Left lung (tissue), 10 donors: ENCODE measurements around the gene LEMD2. TPM values are rescaled to one million over a fixed set of nuclear protein-coding genes. Genes with fewer than 3 reads are reported as not detected.

Source experiments
- ATAC-seq: fragments of 200-7000 bp; cut with Tn5 transposase; one replicate; pipeline ENCODE4 v1.9.1; 2020; ENCODE audit warnings: moderate library complexity
- DNase-seq, 4 donors: peaks; one replicate each; pipeline ENCODE4 v3.0.0-alpha.2; 2013 to 2020
- H3K27ac ChIP-seq, 2 donors: fragments of 200-600 bp; sonication (generic) in 1 of 2; one replicate each; pipeline versions ENCODE4 v1.5.0 to v1.8.0; 2020 to 2021
- H3K27me3 ChIP-seq, 2 donors: fragments of 200-600 bp; sonication (generic) in 1 of 2; one replicate each; pipeline versions ENCODE4 v1.5.0 to v1.8.0; 2020 to 2021
- H3K36me3 ChIP-seq, 2 donors: fragments of 200-600 bp; sonication (generic) in 1 of 2; one replicate each; pipeline versions ENCODE4 v1.5.0 to v1.8.0; 2020 to 2021
- H3K4me1 ChIP-seq, 2 donors: fragments of 200-600 bp; one replicate each; pipeline ENCODE4 v1.8.0; 2021
- H3K4me3 ChIP-seq, 2 donors: fragments of 200-600 bp; sonication (generic) in 1 of 2; one replicate each; pipeline versions ENCODE4 v1.5.0 to v1.8.0; 2020 to 2021; ENCODE audit warnings: mild to moderate bottlenecking in 1 of 2
- H3K9me3 ChIP-seq, 2 donors: fragments of 200-600 bp; sonication (generic) in 1 of 2; one replicate each; pipeline versions ENCODE4 v1.5.0 to v1.8.0; 2020 to 2021
- CTCF ChIP-seq, 2 donors: fragments of 200-600 bp; sonication (generic) in 1 of 2; IDR thresholded peaks; one replicate each; pipeline versions ENCODE4 v1.5.0 to v1.8.0; 2021; ENCODE audit warnings: antibody characterized with exemption in 2 of 2
- intact Hi-C, 2 donors: fragments of 100-400 bp; cut with DNase I; formaldehyde crosslinking; loops; one replicate each; pipeline versions ENCODE4 v1.11.2 to v1.14.2; 2022
- polyA plus RNA-seq, 6 donors: library from polyadenylated mRNA; unstranded; fragments of 120-200 nt; gene quantifications; one replicate each; pipeline ENCODE4 v1.2.1, GENCODE V29; 2013; ENCODE audit not compliant: insufficient read length in 6 of 6
- total RNA-seq, 2 donors: library from RNA; stranded (reverse); fragmentation: NEBNext Ultra II Directional; extraction: Animal tissue kit (Norgen Biotek cat#: 25700); gene quantifications; one replicate each; pipeline ENCODE4 v1.2.1, GENCODE V29; 2021
- donor health status: DM: no; HTN: yes; CAD: no.
- donor health status: DM: no; HTN: no; CAD: no.

The LEMD2 gene
- total and polyA plus RNA-seq, 8 donors: 47.9 to 80.7 (median 69.6) TPM

- no peak overlapping the region for H3K4me3 ChIP-seq
- no peaks in the 10 kb centered on the region for H3K36me3 ChIP-seq
- intact Hi-C loops: no loop called here
- ATAC-seq (no peak), DNase-seq (no peak)
- H3K27me3 ChIP-seq: no peaks in the 10 kb centered on the region
- H3K4me1 ChIP-seq: peaks cover 0 to 11% of the 10 kb centered on the region in 2 donors
- H3K27ac ChIP-seq: no peak overlapping the region
- H3K9me3 ChIP-seq: no peaks in the 10 kb centered on the region
- TF ChIP-seq CTCF (IDR thresholded peaks at IDR 0.05): no peak
Measured at GRCh38 chr6:33762713-33763112, 26.2 kb downstream of the LEMD2 start.

GRCh38 chr6:33761922-33762629 is 26.9 kb downstream of the LEMD2 start:
- H3K4me3 ChIP-seq: no peak overlapping the region
- intact Hi-C loops: no loop called here
- peak in 2 of 4 donors; percentile 59 to 64 for DNase-seq
- no peaks in the 10 kb centered on the region for H3K9me3 ChIP-seq
- H3K27me3 ChIP-seq: no peaks in the 10 kb centered on the region
- TF ChIP-seq CTCF (IDR thresholded peaks at IDR 0.05): peak; percentile 48 to 55
- no peak overlapping the region for H3K27ac ChIP-seq
- ATAC-seq: peak; percentile 95
- H3K4me1 ChIP-seq: peaks cover 0 to 11% of the 10 kb centered on the region in 2 donors
- no peaks in the 10 kb centered on the region for H3K36me3 ChIP-seq

GRCh38 chr6:33761581-33761921 is 27.4 kb downstream of the LEMD2 start:
- no peaks in the 10 kb centered on the region for H3K9me3 ChIP-seq
- peaks cover 0 to 11% of the 10 kb centered on the region in 2 donors for H3K4me1 ChIP-seq
- DNase-seq: no peak
- no peak for ATAC-seq
- no peaks in the 10 kb centered on the region for H3K36me3 ChIP-seq
- H3K27ac ChIP-seq: no peak overlapping the region
- H3K4me3 ChIP-seq: no peak overlapping the region
- no peak for TF ChIP-seq CTCF (IDR thresholded peaks at IDR 0.05)
- intact Hi-C loops: no loop called here
- no peaks in the 10 kb centered on the region for H3K27me3 ChIP-seq

GRCh38 chr6:33759887-33760629 is 28.9 kb downstream of the LEMD2 start:
- no peak for TF ChIP-seq CTCF (IDR thresholded peaks at IDR 0.05)
- Histone ChIP-seq H3K4me1 (peaks cover 0 to 11% of the 10 kb centered on the region in 2 donors), H3K9me3 (no peaks in the 10 kb centered on the region), H3K27ac (no peak overlapping the region), H3K4me3 (no peak overlapping the region), H3K36me3 (no peaks in the 10 kb centered on the region), H3K27me3 (no peaks in the 10 kb centered on the region)
- DNase-seq: no peak
- intact Hi-C loops: no loop called here
- no peak for ATAC-seq

GRCh38 chr6:33758815-33759216 is 30.1 kb downstream of the LEMD2 start:
- H3K36me3 ChIP-seq: no peaks in the 10 kb centered on the region
- ATAC-seq: no peak
- no peak overlapping the region for H3K4me3 ChIP-seq
- H3K27me3 ChIP-seq: no peaks in the 10 kb centered on the region
- peaks cover 0 to 11% of the 10 kb centered on the region in 2 donors for H3K4me1 ChIP-seq
- intact Hi-C loops: no loop called here
- H3K27ac ChIP-seq: no peak overlapping the region
- peak in 1 of 4 donors; percentile 73 for DNase-seq
- no peak for TF ChIP-seq CTCF (IDR thresholded peaks at IDR 0.05)
- H3K9me3 ChIP-seq: no peaks in the 10 kb centered on the region
